Kidney (tissue), 14 donors: ENCODE measurements around the gene MTCH2. TPM values are rescaled to one million over a fixed set of nuclear protein-coding genes. Genes with fewer than 3 reads are reported as not detected.
A peak's percentile ranks its signal among the peaks of the same experiment; 100 is the strongest.

ENCODE experiments used
- DNase-seq, 5 donors: peaks; one replicate each; pipeline ENCODE4 v3.0.0-alpha.2; 2013 to 2020
- FAIRE-seq: peaks from 2 replicates; lab custom pipeline; 2012; peaks lifted over from hg19 to GRCh38; lab: Jason Lieb, UNC
- H3K27ac ChIP-seq, 2 donors: one replicate each; pipeline ENCODE4 v1.7.0; 2013; ENCODE audit warnings: low read depth in 2 of 2, low read length in 2 of 2, inconsistent platforms in 1 of 2
- H3K27me3 ChIP-seq: one replicate; pipeline ENCODE4 v1.7.1; 2013; ENCODE audit warnings: low read length, inconsistent platforms; ENCODE audit not compliant: control insufficient read depth, insufficient read depth
- H3K36me3 ChIP-seq, 3 donors: one replicate each; pipeline versions ENCODE4 v1.7.0 to v1.7.1; 2013; ENCODE audit warnings: low read length in 3 of 3, control low read depth in 1 of 3, inconsistent platforms in 1 of 3; ENCODE audit not compliant: insufficient read depth in 3 of 3, control insufficient read depth in 2 of 3
- H3K4me1 ChIP-seq, 3 donors: one replicate each; pipeline versions ENCODE4 v1.7.0 to v1.7.1; 2013; ENCODE audit warnings: low read length in 3 of 3, inconsistent platforms in 1 of 3, low read depth in 1 of 3; ENCODE audit not compliant: control insufficient read depth in 2 of 3, insufficient read depth in 2 of 3
- H3K4me3 ChIP-seq, 3 donors: one replicate each; pipeline versions ENCODE4 v1.7.0 to v1.8.1; 2013; ENCODE audit warnings: low read length in 3 of 3, control low read depth in 1 of 3, inconsistent platforms in 1 of 3
- H3K9ac ChIP-seq, 3 donors: one replicate each; pipeline versions ENCODE4 v1.7.0 to v1.7.1; 2013; ENCODE audit warnings: low read length in 3 of 3, control low read depth in 1 of 3, inconsistent platforms in 1 of 3
- H3K9me3 ChIP-seq, 3 donors: one replicate each; pipeline versions ENCODE4 v1.7.0 to v1.7.1; 2013; ENCODE audit warnings: low read length in 3 of 3, control low read depth in 1 of 3, inconsistent platforms in 1 of 3; ENCODE audit not compliant: control insufficient read depth in 2 of 3, insufficient read depth in 1 of 3
- CTCF ChIP-seq: IDR thresholded peaks from 3 replicates; pipeline ENCODE4 v1.5.1; 2012; ENCODE audit warnings: mild to moderate bottlenecking, moderate library complexity, borderline replicate concordance; ENCODE audit not compliant: insufficient read depth; ENCODE audit errors: extremely low read depth
- intact Hi-C: fragments of 100-400 bp; cut with DNase I; formaldehyde crosslinking; loops from one replicate; pipeline ENCODE4 v1.11.1; 2022
- polyA plus RNA-seq: library from polyadenylated mRNA; stranded (reverse); fragments of 350-450 nt; fragmentation: Illumina TruSeq; extraction: RNeasy Lipid Tissue Mini Kit (QIAGEN cat#74804); gene quantifications from one replicate; pipeline ENCODE4 v1.2.3, GENCODE V29; 2014; ENCODE audit warnings: low read depth, low replicate concordance; ENCODE audit not compliant: insufficient read depth
- total RNA-seq: library from RNA; stranded (reverse); fragmentation: NEBNext Ultra II Directional; extraction: Animal tissue kit (Norgen Biotek cat#: 25700); gene quantifications from one replicate; pipeline ENCODE4 v1.2.1, GENCODE V29; 2021
- donor health status: control.
- donor health status: control.
- donor health status: control.
- donor health status: control.
- donor health status: control.
- donor health status: DM: yes; HTN: yes; CAD: no.
- donor health status: Normal renal cell carcinoma (clear cell type).

The MTCH2 gene
- total and polyA plus RNA-seq, 2 donors from 2014 or later = 85.3 to 201 TPM

DNA sequence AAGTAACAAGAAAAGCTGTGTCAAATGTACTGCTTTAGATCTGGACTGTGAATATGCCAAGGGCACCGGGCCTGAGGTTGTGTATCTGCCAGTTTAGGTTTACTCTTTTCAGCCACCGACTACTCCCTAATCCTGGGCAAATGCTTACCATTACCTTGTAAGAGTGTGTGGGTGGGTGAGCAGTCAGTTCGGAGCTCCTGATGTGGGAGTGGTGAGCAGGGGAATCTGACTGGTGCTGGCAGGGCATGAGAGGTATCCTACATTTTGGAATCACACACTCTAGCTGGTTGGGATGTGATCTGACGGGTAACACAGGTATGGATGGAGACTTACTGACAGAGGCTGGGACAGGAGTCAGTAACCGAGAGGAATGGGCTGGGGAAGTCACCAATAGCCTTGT, 58.5 kb downstream of the MTCH2 start:
- no peak overlapping the region for H3K9ac ChIP-seq
- peaks cover 5 to 15% (median 8%) of the 10 kb centered on the region in 3 donors for H3K4me1 ChIP-seq
- H3K36me3 ChIP-seq = peaks cover 8 to 36% (median 23%) of the 10 kb centered on the region in 3 donors
- H3K4me3 ChIP-seq = no peak overlapping the region
- H3K27ac ChIP-seq = no peak overlapping the region
- no peak for DNase-seq
- intact Hi-C loops = no loop called here
- no peaks in the 10 kb centered on the region for H3K9me3 ChIP-seq
- FAIRE-seq = no peak
- no peak for TF ChIP-seq CTCF
- H3K27me3 ChIP-seq = no peaks in the 10 kb centered on the region

DNA sequence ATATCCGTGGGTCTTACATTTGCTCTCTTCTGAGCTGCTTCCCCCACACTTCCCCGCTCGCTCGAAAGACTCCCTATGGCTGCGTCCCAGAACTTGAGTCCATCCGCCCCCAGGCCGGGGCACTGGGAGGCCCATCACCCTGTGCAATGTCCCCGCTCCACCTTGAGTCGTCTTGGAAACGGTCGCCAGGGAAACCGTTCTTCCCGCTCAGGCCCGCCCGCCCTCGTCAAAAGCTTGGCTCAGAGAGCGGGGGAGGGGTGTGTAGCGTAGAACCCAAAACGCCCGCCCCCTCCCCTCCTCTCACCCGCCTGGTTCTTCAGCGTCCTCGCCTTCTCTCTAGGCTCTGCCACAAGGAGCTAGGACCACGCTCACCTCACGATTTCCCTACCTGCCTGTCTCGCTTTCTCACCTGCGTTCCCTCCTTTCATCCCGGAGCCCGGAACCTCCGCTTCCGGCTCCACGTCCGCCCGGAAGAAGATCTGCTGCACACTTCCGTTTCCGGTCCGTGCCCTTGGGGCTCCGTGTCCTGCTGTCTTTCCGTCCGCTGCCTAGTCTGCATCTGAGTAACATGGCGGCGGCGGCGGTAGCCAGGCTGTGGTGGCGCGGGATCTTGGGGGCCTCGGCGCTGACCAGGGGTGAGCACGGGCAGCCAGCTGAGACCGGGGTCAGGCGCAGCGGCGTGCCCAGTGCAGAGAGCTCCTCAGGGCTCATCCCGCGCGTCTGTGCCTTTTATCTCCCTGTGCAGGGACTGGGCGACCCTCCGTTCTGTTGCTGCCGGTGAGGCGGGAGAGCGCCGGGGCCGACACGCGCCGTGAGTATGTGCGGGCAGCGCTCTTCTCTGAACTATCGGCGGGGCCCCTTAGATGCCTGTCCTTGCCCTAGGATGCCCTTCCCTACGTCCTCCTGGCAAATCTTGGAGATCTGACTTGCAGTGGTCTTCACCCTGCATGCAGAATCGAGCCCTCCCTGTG, 63.5 kb downstream of the MTCH2 start, which contains the start of the genes KBTBD4 and NDUFS3:
Gene KBTBD4 (minus strand): TSS at position 447 of the 971 bp plus-strand sequence. CDS start 19 bp downstream, at position 428.
Gene NDUFS3 (plus strand): TSS at position 551 of the 971 bp plus-strand sequence. CDS start 18 bp downstream, at position 569.
- TF ChIP-seq CTCF = no peak
- Histone ChIP-seq H3K9ac (peak within 1 kb of the TSS; percentile 74 to 94 (median 85)), H3K4me3 (peak within 1 kb of the TSS; percentile 95 to 98 (median 96)), H3K4me1 (peaks cover 5 to 23% (median 20%) of the 10 kb centered on the region in 3 donors), H3K9me3 (no peaks in the 10 kb centered on the region), H3K27me3 (no peaks in the 10 kb centered on the region), H3K36me3 (peaks cover 10 to 30% (median 23%) of the 10 kb centered on the region in 3 donors), H3K27ac (peak within 1 kb of the TSS; percentile 86 to 96)
- DNase-seq (peak; percentile 95 to 97 (median 97)), FAIRE-seq (no peak)
- intact Hi-C loops = no loop called here

DNA sequence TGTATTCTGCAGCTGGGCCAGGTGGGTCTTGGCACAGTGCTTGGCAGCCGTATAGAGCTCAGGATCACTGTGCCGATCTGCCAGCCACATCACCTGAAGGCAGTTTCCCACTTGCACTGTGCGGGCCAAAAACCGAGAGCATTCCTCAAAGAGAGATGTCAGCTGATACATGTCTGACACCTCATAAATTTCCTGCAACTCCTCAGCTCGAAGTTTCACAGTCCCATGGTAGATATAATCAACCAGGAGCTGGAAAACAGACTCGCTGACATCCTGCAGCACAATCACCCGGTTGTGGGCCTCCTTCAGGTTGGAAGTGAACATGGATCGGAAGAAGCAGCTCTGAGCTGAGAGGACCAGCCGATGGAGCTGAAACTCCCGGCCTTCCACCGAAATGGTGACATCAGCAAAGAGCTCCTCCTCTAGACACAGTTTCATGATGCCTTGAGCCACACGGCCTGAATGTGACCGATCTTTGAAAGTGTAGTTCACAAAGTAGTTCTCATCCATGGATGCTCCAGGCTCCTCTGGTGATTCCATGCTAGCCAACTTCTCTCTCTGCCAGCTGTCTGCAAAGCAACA, 64.8 kb downstream of the MTCH2 start:
- peaks cover 12 to 31% (median 30%) of the 10 kb centered on the region in 3 donors for H3K36me3 ChIP-seq

More for the DNA sequence above, 64.8 kb downstream of the MTCH2 start:
- Histone ChIP-seq H3K4me3 (peak overlapping the region in 2 of 3 donors; percentile 95 to 96), H3K27me3 (no peaks in the 10 kb centered on the region), H3K4me1 (peaks cover 5 to 23% (median 20%) of the 10 kb centered on the region in 3 donors), H3K27ac (no peak overlapping the region), H3K9me3 (no peaks in the 10 kb centered on the region), H3K9ac (peak overlapping the region in 1 of 3 donors; percentile 74)
- no peak for FAIRE-seq
- TF ChIP-seq CTCF = no peak
- intact Hi-C loops = no loop called here
- DNase-seq = peak in 2 of 5 donors; percentile 22 to 28
